Stimulated activated CD4-positive, alpha-beta T cell treated with anti-CD3 and anti-CD28 coated beads, TNF-alpha, amount 100 ng/mL, for 4 hours (primary cell): ENCODE measurements around the gene ECE1.

Source experiments
- DNase-seq, 3 experiments: peaks; one replicate each; pipeline ENCODE4 v3.0.0-alpha.2; 2020; ENCODE audit warnings: low read depth in 3 of 3

The ECE1 gene

DNA sequence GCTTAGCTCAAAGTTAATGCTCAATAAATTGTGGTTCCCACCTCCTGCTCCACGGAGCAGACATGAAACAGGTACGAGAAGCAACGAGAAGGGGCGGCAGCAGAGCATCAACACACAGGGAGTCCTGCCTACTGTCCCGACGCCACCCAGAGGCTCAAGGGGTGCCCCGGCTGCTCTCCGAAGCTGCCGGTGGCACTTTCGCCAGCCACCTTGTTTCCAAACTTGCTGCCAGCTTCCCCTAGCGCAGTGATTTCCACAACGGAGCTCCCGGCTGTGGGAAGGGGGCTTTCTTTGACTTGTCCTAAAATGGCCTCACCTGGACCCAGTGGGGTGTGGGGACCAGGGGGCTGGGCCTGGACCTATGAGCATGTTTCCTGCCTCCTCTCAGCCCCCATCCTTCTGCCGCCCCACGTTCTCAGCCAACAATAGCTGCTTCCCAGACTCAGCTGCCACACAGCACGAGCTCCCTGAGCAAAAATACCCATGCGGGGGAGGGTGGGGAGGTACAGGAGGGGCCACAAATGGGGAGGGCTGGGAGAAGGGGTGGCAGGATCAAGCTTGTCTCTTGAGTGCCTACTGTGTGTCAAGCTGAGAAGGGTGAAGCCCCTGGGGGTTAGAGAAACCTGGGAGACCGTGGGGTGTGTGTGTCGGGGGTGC is 35.6 kb upstream of the ECE1 start:
- DNase-seq = no peak

DNA sequence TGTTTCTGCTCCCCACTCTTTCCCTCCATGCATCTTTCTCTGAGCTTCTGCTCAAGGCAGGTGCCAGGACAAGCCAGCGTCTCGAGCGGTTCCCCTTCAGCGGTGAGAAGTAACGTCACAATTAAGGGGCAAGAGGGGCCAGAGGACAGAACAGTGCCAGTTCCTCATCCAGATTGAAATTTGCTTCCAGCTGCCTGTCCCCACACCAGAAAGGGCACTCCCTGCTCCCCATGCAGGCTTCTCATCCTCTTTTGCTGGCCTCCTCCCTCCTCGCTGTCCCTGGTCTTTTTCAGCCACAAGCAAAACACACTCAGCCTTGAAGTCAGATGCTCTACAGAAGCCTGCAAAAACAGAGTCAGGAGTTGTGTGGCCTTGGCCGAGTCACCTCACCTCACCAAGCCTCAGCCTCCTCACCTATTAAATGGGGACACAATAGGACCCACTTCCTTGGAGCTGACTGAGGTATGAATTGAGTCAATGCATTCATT is 35.0 kb upstream of the ECE1 start:
- DNase-seq = no peak

DNA sequence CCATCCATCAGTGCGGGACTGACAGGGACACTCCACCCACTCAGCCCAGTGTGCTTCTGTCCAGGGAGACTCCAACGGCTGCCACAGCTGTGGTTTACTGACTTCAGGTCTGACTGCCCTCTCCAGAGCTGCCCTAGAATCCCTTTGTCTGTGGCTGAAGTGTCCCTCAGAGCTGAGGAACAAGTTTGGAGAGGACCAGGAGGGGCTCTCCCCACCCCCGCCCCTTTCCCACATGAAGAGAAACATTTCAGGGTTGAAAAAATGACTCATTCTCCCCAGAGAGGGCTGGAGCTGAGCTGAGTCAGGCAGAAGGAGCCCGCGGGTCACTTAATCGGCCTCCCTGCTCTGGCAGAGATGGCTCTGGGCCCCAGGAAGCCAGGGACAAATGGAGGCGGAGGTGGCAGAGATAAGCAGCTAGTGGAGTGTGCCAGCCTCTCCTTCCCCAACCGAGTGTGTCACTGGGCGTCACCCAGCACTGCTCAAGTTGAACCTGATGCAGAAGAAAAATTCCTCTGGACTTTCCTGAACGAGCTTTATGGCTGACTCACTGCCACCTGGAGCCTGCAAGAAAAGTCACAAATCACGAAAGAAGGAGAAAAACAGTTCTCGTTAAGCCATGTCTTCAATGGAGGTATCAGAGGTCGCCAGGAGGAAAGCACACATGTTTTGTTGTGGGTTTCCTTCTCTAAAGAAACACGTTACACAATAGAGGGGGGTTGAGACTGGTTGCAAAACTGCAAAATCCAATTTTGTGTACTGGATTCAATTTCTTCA is 34.3 kb upstream of the ECE1 start:
- DNase-seq = peak; percentile 56 to 65 (median 61)

DNA sequence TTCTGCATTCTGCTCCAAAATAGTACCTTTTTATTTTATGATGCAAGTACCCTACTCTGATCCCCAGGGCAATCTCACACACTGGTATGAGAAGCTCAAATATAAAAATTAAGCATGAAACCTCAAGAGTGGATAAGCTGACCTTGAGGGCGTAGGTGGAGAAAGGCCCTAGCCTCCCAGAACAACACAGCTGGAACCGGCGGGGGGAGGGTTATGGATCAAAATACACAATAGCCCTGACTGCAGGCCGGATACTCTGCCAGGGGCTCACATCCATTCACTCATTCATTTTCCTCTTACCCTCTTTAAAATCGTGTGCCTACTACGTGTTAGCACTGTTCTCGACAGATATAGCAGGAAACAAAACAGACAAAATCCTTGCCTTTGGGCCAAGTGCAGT is 32.8 kb upstream of the ECE1 start:
- no peak for DNase-seq

DNA sequence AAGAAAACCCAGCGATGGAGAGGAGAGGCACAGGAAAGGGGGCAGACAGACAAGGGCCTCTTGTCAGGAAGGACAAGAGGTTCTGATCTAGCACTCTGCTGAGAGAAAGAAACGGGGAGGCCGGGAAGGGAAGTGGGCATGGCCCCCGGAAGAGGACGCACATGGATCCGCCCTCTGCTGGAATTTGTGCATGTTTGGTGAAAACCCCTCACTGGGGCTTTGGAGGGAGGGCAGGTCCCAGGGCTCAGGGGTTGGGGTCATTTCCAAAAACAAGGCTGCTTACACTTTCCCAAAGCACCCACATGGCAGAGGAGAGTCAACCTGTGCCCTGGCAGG is 32.4 kb upstream of the ECE1 start:
- DNase-seq = no peak

DNA sequence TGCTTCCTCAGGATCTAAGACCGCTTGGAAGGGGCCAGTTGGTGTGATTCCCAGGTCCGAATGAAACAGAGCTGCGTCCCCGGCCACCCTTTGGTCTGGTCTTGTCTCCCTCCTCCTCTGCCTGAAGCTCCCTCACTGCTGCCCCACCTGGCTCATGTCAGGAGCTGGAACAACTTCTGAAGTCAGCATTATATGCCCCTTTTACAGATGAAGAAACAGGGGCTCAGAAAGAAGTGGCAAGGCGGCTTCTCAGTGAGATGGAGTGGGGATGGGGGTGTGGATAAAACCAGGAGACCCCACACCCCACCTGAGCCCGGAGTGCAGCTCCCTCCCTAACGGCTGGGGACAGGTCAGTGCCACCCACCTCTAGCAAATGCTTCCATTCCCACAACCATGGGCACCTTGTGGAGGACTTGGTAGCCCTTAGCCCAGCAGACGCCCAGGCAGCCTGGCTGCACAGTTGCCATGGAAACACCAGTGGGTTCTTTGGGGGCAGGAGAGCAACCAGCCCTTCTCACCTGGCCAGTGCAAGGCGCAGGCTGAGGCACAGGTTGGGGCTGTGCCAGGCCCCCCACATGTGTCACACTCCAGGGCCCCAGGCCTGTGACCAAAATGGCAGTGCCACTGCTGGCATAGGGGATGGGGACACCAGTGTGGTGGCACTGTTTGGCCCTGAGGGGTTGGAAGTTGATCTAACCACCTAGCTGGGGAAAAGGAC is 31.9 kb upstream of the ECE1 start:
- DNase-seq = no peak

DNA sequence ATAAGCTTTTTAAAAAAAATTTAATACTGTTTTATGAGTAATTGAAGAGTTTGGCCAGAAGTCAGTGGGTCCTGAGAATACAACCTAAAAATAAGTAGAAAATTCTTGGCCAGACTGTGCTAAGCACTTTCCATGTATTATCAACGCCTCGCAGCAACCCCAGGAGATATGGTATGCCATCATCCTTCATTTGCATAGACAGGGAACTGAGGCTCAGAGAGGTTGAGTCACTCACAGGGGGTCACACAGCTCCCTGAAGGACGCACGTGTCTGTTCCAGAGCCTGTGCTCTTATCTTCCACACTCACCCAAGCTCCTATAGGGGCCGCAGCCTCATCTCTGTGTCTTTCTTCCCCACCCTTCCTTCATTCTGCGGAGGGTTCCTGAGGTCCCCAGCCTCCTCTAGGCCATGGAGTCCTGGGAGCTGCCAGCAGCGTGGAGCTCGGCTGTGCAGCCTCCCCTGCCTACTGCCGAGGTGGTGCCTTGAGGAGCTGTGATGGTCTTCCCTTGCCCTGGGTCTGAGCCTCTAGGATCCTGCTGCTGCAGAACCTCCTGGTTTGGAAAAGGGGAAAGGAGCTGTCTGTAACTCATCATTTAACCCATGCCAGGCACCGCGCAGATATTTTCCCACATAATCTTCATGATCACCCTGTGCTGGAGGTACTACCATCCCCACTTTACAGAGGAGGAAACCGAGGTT is 30.3 kb upstream of the ECE1 start:
- no peak for DNase-seq

DNA sequence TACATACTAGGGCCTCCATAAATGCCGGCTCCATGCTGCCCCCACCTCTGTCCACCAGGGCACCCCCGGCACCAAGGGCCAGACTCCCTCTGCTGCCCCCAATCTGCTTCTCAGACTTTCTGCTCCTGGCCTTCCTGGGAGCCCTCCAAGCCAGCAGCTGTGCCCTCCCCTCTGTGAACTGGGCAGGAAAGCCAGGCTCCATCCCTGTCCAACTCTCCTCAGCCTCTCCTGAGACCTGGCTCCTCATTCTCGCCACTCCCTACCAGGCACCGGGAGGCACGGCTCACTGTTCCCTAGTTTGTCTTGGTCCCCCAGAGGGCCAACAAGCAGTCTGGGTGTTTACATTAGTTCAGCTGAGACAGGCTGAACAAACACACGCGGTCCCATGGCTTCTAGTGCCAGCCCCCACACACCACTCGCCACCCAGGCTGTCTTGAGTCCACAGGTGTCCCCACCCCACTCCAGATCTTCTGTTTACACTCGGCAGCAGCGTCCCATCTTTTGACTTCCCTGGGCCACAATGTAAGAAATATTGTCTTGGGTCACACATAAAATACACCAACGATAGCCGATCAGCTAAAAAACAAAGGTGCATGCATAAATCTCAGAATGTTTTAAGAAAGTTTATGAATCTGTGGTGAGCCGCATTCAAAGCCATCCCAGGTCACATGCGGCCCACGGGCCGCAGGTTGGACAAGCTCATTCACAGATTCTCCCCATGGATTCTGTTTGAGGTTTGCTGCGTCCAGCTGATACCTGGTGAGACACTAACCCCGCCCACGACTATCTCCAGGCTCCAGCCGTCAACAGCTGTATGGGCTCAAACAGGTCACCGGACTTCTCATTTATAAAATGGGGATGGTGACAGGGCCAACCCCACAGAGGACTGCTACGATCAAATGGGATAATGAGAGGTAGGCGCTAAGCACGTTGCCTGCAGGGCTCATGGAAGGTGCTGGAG is 29.5 kb upstream of the ECE1 start:
- DNase-seq = no peak

DNA sequence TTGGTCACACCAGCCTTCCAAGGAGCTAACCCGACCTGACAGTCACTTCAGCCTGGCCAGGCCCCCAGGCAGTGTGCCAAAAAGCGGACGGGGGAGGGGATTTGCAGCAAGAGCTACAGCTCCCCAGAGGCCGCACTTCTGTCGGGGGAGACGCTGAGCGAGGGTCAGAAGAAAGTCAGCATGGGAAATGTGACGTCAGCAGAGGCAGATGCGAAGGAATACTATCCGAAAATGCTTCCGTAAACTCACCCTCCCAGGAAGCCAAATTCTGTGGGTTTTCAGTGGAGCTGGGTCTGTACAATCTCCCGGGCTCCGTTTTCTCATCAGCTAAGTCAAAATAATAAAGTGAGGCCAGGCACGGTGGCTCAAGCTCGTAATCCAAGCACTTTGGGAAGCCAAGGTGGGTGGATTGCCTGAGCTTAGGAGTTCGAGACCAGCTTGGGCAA is 28.5 kb upstream of the ECE1 start:
- DNase-seq = no peak

DNA sequence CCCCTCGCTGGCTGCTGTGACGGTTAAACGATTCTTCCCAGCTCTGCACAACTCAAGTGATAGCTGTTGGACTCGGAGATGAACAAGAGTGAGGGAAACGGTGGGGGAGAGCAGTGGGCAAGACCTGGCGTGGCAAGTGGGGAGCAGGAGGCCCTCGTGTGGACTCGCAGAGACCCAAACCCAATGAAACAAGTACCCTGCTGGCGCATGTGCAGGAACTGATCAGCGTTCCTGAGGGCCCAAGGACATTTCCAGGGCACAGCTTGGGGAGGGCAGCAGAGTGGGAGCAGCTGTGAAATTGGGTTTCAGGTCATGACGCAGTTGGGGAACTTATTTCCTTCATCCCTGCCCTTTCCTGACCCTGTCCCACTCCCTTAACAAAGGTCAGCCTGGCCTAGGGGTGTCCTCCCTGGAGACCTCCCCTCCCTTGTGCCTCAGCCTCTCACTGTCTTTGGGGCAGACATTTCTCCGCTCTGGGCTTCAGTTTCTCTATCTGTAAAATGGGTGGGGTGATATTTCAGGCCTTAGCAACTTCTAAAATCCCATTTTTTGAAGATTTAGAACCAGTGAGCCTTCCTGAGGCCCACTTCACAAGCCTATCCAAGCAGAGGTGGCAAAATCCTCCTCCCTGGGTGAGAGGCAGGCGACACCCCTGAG is 27.9 kb upstream of the ECE1 start:
- no peak for DNase-seq

DNA sequence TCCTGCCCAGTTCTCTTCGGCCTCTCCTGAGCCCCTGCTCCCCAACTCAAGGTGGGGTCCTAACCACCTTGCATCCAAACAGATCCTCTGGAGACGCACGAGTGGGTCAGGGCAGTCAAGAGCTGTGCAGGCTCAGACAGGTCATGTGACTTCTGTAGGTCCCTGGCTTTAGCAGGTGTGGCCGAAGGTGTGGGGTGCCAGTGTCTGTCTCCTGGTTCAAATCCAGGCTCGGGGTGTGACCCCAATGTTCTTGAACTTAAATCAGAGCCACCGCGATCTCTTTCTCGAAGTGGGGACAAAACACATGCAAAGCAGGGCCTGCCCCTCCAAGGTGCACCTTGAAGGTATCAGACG is 27.4 kb upstream of the ECE1 start:
- no peak for DNase-seq

DNA sequence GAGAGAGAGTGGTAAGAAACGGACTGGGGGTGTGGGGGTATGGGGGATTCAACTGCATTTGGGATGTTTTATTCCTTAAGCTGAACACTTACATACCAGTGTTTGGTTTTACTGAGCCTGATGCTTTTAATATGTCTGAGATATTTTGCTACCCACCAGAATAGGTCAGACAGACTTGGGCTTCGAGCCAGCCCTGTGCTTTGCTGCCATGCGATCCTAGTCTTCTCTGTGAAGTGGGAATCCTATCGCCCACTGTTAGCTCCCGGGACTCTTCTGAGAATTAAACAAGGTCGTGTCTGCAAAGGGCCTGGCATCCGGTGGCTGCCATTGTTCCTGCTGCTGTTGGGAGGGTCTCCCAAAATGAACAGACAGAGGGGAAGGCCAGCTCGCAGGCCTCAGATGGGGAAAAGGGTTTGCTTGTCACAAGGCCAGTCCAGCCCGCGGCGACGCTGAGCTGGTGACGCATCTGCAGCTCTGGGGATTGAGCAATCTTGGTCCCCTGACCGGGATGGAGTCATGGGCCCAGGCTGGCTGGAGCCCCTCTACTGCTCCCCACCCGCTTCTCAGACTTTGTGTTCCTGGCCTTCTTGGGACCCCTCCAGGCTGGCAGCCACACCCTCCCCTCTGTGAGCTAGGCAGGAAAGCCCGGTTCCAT is 26.9 kb upstream of the ECE1 start:
- no peak for DNase-seq

DNA sequence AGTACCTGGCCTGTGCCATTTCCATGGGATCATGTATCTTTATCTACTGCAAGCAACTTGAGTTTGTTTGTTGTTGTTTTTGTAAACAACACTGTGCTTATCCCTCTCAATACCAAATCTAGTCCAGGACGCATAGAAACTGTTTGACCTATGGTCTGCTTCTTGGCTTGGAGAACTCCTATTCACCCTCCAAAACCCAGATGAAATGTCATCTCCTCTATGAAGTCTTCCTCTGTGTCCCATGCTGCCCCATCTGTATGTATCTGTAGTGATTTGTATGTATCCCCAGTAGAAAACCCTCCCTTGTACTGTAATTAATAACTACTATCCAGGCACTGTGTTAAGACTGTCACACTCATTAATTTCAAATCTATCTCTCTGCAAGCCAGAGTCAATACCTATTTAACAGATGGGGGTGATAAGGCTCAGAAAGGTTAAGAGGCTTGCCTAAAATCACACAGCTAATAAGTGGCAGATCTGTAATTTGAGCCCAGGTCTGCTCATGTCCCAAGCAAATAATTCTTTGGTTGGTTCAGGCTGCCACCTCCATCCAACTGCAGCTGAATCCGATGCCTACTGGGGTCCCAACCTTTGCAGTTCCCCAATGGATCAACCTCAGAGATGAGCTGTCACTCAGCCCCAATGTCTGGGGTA is 24.6 kb upstream of the ECE1 start:
- no peak for DNase-seq

DNA sequence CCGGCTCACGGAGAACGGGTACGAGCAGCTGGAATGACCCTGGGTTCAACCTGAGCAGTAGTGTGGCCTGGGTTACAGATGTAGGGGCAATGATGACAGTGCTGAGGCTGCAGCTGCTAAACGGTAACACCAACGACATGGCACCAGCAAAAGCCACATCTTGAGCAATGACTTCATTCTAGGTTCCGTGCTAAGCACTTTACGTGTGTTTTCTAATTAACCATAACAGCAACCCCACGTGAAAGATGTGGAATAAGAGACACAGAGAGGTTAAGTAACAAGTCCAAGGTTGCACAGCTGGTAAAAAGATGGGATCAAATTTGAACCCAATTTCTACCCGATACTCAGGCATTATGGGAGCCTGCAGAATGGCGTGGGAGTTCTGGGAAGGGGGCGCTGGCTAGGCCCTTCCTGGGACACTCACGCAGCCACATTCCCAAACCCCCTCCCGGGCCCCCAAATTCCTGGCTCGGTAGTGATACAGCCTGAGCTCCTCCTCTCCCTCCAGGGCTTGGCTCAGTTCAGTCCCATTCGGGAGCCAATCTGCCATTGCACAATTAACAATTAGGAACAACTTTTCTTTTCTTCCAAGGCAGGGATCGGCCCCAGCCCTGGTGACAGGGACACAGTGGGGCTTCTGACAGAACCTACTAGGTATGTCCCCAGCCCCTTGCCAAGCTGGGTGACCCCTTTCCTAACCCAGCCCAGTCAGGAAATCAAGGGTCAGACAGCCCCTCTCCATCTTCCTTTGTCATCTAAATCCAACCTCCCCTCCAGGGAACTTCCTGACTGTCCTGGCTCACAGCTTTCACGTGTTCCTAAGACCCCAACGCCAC is 23.8 kb upstream of the ECE1 start:
- no peak for DNase-seq

DNA sequence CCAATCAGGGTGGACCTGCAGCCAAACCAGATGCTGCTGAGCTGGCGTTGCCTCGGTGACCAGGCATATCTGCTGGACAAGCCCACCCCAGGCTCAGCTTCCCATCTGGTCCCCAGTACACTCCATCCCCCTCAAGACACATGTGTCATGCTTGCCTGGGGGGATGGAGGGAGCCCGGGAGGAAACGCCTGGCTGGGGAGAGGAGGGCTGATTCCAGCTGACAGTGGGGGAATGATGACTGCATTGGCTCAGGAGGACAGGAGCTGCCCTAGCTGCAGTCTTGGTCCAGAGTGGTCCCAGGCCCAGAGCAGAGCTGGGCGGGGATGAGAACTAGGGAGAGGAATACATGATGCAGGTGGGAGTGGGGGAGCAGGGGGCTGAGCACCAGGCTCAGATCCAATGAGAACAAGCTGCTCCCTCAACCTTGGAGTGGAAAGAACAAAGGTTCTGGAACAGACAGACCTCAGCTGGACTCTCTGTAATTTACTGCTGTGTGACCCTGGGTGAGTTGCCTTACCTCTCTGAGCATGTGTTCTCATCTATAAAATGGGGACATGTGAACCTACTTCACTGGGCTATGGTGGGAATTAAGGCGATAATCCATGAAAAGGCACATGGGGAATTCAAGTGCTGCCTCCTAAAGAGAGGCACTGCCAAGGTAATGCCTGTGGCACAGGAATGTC is 23.1 kb upstream of the ECE1 start:
- no peak for DNase-seq

DNA sequence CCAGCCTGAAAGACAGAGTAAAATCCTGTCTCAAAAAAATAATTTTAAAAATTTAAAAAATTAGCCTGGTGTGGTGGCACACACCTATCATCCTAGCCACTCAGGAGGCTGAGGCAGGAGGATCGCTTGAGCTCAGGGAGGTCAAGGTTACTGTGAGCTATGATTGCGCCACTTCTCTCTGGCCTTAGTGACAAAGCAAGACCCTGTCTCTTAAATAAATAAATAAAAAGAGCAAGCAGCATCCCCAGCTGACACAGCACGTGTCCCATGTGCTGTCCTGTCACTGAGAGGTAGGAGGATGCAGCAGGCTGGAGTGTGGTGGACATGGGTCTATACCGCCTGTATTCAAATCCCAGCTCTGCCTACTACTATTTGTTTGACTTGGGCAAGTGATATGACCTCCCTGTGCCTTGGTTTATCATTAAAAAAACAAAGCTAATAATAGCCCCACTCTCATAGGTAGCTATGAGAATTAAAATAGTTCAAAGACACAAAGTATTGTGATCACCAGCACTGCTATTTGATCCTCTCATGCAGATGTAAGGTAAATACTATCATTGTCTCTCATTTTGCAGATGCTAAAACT is 22.2 kb upstream of the ECE1 start:
- DNase-seq = no peak

DNA sequence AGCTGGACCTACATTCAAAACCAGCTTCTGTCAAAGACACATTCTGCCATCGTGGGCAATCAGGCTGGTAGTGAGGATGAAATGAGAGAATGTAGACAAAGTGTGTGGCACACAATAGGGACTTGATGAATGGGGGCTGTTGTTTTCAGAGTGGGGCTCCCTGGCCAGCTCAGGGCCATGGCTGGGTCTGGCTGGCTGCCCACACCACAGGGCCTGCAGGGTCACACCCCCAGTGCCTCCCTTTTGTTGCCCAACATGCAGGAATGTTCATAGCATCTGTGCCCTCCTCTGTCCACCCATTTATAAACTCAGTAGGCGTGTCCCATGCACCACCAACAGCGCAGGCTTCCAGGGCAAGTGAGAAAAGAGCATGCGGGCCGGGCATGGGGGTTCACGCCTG is 20.8 kb upstream of the ECE1 start:
- DNase-seq = no peak
